Measurements from ENCODE around the gene MERTK.

Gene MERTK

GRCh38 chr2:111883661-111884591, 14.5 kb upstream of the MERTK start, which contains the start of gene ANAPC1:
TSS of gene ANAPC1 (minus strand) at chr2:111884193. CDS start at chr2:111880825, 3,368 bp downstream.
- H3K4me3 ChIP-seq (IDR thresholded peaks at IDR 0.05; ENCODE audit: insufficient read depth, low read depth, low read length) = peak within 1 kb of the TSS; percentile 59
- peak within 1 kb of the TSS; percentile 71 for H3K4me2 ChIP-seq
- H4K20me1 ChIP-seq (ENCODE audit: insufficient read depth) = no peaks in the 10 kb centered on the region
- TF ChIP-seq, protein P1, sequence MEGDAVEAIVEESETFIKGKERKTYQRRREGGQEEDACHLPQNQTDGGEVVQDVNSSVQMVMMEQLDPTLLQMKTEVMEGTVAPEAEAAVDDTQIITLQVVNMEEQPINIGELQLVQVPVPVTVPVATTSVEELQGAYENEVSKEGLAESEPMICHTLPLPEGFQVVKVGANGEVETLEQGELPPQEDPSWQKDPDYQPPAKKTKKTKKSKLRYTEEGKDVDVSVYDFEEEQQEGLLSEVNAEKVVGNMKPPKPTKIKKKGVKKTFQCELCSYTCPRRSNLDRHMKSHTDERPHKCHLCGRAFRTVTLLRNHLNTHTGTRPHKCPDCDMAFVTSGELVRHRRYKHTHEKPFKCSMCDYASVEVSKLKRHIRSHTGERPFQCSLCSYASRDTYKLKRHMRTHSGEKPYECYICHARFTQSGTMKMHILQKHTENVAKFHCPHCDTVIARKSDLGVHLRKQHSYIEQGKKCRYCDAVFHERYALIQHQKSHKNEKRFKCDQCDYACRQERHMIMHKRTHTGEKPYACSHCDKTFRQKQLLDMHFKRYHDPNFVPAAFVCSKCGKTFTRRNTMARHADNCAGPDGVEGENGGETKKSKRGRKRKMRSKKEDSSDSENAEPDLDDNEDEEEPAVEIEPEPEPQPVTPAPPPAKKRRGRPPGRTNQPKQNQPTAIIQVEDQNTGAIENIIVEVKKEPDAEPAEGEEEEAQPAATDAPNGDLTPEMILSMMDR (conservative IDR thresholded peaks at IDR 0.05; ENCODE audit: low read depth, low read length) = no peak
- H3K79me2 ChIP-seq (ENCODE audit: insufficient read depth, low read depth) = peaks cover 19% of the 10 kb centered on the region
- no peaks in the 10 kb centered on the region for H3K36me3 ChIP-seq (ENCODE audit: insufficient read depth)
- peak within 1 kb of the TSS; percentile 87 for H3K27ac ChIP-seq
- peak within 1 kb of the TSS; percentile 97 for H3K9ac ChIP-seq
- peak within 1 kb of the TSS; percentile 80 for H2AFZ ChIP-seq (ENCODE audit: low read depth)
- H3K27me3 ChIP-seq (ENCODE audit: insufficient read depth, low read depth) = no peaks in the 10 kb centered on the region
- H3K4me1 ChIP-seq (ENCODE audit: low read depth, poor library complexity, severe bottlenecking) = peaks cover 12% of the 10 kb centered on the region

DNA sequence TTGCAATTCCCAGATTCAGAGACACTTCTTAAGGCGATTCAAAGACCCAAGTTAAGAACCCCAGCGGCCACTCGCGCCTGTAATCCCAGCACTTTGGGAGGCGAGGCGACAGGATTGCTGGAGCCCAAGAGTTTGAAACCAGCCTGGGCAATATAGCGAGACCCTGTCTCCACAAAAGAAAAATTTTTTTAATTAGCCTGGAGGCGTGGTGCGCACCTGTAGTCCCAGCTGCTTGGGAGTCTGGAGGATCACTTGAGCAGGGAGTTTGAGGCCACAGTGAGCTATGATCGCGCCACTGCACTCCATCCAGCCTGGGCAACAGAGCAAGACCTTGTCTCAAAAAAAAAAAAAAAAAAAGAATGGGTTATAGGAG, 13.8 kb upstream of the MERTK start:
- Histone ChIP-seq H4K20me1 (ENCODE audit: insufficient read depth) (no peaks in the 10 kb centered on the region), H3K4me2 (peak overlapping the region; percentile 47), H3K36me3 (ENCODE audit: insufficient read depth) (no peaks in the 10 kb centered on the region), H3K4me3 (IDR thresholded peaks at IDR 0.05; ENCODE audit: insufficient read depth, low read depth, low read length) (peak overlapping the region; percentile 20), H3K27ac (peak overlapping the region; percentile 87), H3K4me1 (ENCODE audit: low read depth, poor library complexity, severe bottlenecking) (peaks cover 12% of the 10 kb centered on the region), H3K9ac (peak overlapping the region; percentile 97), H3K27me3 (ENCODE audit: insufficient read depth, low read depth) (no peaks in the 10 kb centered on the region), H3K79me2 (ENCODE audit: insufficient read depth, low read depth) (peaks cover 19% of the 10 kb centered on the region), H2AFZ (ENCODE audit: low read depth) (peak overlapping the region; percentile 80)
- TF ChIP-seq, protein P1 (conservative IDR thresholded peaks at IDR 0.05; ENCODE audit: low read depth, low read length) = no peak

DNA sequence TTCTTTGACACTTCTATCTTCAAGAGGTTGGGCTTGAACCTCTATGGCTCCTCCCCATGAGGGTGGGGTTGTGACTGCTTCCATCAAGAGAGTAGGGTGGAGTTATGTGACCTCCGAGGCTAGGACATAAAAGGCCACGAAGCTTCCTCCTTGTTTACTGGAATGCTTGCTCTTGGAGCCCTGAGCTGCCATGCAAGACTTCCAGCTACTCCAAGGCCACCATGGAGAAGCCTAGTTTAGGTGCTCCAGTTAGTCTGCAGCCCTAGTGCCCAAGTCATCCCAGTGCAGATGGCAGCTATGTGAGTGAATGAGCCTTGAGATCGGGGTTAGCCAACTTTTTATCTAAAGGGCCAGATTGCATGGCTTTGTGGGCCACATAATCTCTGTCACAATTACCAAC, 2.4 kb upstream of the MERTK start:
- Histone ChIP-seq H3K4me3 (IDR thresholded peaks at IDR 0.05; ENCODE audit: insufficient read depth, low read depth, low read length) (no peak overlapping the region), H3K4me2 (no peak overlapping the region), H3K79me2 (ENCODE audit: insufficient read depth, low read depth) (no peaks in the 10 kb centered on the region), H2AFZ (ENCODE audit: low read depth) (no peak overlapping the region), H3K4me1 (ENCODE audit: low read depth, poor library complexity, severe bottlenecking) (peaks cover 6% of the 10 kb centered on the region), H3K27ac (no peak overlapping the region), H4K20me1 (ENCODE audit: insufficient read depth) (no peaks in the 10 kb centered on the region), H3K27me3 (ENCODE audit: insufficient read depth, low read depth) (no peaks in the 10 kb centered on the region), H3K9ac (no peak overlapping the region), H3K36me3 (ENCODE audit: insufficient read depth) (no peaks in the 10 kb centered on the region)
- TF ChIP-seq, protein P1 (conservative IDR thresholded peaks at IDR 0.05; ENCODE audit: low read depth, low read length) = no peak

- Histone ChIP-seq H3K27me3 (ENCODE audit: insufficient read depth, low read depth) (no peaks in the 10 kb centered on the region), H3K4me1 (ENCODE audit: low read depth, poor library complexity, severe bottlenecking) (peaks cover 9% of the 10 kb centered on the region), H2AFZ (ENCODE audit: low read depth) (no peak overlapping the region), H3K4me3 (IDR thresholded peaks at IDR 0.05; ENCODE audit: insufficient read depth, low read depth, low read length) (no peak overlapping the region), H3K36me3 (ENCODE audit: insufficient read depth) (no peaks in the 10 kb centered on the region), H3K79me2 (ENCODE audit: insufficient read depth, low read depth) (no peaks in the 10 kb centered on the region), H3K9ac (no peak overlapping the region), H3K4me2 (no peak overlapping the region), H4K20me1 (ENCODE audit: insufficient read depth) (no peaks in the 10 kb centered on the region), H3K27ac (no peak overlapping the region)
- TF ChIP-seq, protein P1 (conservative IDR thresholded peaks at IDR 0.05; ENCODE audit: low read depth, low read length) = no peak
These were observed 1.8 kb upstream of the MERTK start for GRCh38 chr2:111896576-111896975.

All from KMS-11 (cell line).